ENCODE measurements around the gene LCN15. TPM values are rescaled to one million over a fixed set of nuclear protein-coding genes. Genes with fewer than 3 reads are reported as not detected.
"Not testable (repeated sequence)": the region's sequence is repeated elsewhere in the genome, so short reads cannot be mapped to it uniquely, and the experiment has no call there.

Gene LCN15
- total RNA-seq, 4 donors from 2014 or later, result not detected

- no peak overlapping the region for H3K4me3 ChIP-seq
- no peaks in the 10 kb centered on the region for H3K36me3 ChIP-seq
- no peak for ATAC-seq
- peaks cover 0 to 4% (median 0%) of the 10 kb centered on the region in 3 donors for H3K4me1 ChIP-seq
- WGBS, 2 donors (ENCODE audit: low coverage in 1 of 2), result 60% methylated on average over 1 of the region's 7 CpGs; no CpG with 5 or more reads in 1 of the 2 donors
- peaks cover 0 to 3% (median 0%) of the 10 kb centered on the region in 3 donors for H3K9me3 ChIP-seq
- no peak for TF ChIP-seq POLR2A (IDR thresholded peaks at IDR 0.05)
- TF ChIP-seq EP300 (IDR thresholded peaks at IDR 0.05), result no peak
- TF ChIP-seq POLR2AphosphoS5 (IDR thresholded peaks at IDR 0.05), result no peak
- TF ChIP-seq, protein P1, sequence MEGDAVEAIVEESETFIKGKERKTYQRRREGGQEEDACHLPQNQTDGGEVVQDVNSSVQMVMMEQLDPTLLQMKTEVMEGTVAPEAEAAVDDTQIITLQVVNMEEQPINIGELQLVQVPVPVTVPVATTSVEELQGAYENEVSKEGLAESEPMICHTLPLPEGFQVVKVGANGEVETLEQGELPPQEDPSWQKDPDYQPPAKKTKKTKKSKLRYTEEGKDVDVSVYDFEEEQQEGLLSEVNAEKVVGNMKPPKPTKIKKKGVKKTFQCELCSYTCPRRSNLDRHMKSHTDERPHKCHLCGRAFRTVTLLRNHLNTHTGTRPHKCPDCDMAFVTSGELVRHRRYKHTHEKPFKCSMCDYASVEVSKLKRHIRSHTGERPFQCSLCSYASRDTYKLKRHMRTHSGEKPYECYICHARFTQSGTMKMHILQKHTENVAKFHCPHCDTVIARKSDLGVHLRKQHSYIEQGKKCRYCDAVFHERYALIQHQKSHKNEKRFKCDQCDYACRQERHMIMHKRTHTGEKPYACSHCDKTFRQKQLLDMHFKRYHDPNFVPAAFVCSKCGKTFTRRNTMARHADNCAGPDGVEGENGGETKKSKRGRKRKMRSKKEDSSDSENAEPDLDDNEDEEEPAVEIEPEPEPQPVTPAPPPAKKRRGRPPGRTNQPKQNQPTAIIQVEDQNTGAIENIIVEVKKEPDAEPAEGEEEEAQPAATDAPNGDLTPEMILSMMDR (IDR thresholded peaks at IDR 0.05), result no peak
- no peak overlapping the region for H3K27ac ChIP-seq
- no peaks in the 10 kb centered on the region for H3K27me3 ChIP-seq
Measured at GRCh38 chr9:136773386-136774044, 9.2 kb upstream of the LCN15 start.

- H3K27ac ChIP-seq, result no peak overlapping the region
Measured at GRCh38 chr9:136771907-136772415, 7.6 kb upstream of the LCN15 start.

GRCh38 chr9:136769710-136770191 is 5.4 kb upstream of the LCN15 start:
- Histone ChIP-seq H3K27ac (no peak overlapping the region), H3K4me3 (no peak overlapping the region), H3K4me1 (peaks cover 0 to 4% (median 0%) of the 10 kb centered on the region in 3 donors), H3K27me3 (peaks cover 25% of the 10 kb centered on the region), H3K36me3 (no peaks in the 10 kb centered on the region), H3K9me3 (peaks cover 0 to 3% (median 0%) of the 10 kb centered on the region in 3 donors)
- no peak for ATAC-seq
- TF ChIP-seq EP300 (IDR thresholded peaks at IDR 0.05) (no peak), POLR2A (IDR thresholded peaks at IDR 0.05) (no peak), POLR2AphosphoS5 (IDR thresholded peaks at IDR 0.05) (no peak)
- TF ChIP-seq, protein P1 (IDR thresholded peaks at IDR 0.05), result peak in 3 of 4 experiments; percentile 13 to 62 (median 38)
- WGBS, 2 donors (ENCODE audit: low coverage in 1 of 2), result 20% methylated on average over 1 of the region's 16 CpGs; no CpG with 5 or more reads in 1 of the 2 donors

More at GRCh38 chr9:136771907-136772415, 7.6 kb upstream of the LCN15 start:
- no peak for ATAC-seq
- TF ChIP-seq POLR2AphosphoS5 (IDR thresholded peaks at IDR 0.05) (no peak), EP300 (IDR thresholded peaks at IDR 0.05) (no peak), POLR2A (IDR thresholded peaks at IDR 0.05) (no peak)
- TF ChIP-seq, protein P1 (IDR thresholded peaks at IDR 0.05), result no peak
- WGBS, 2 donors (ENCODE audit: low coverage in 1 of 2), result 43 to 100% methylated on average over 1 to 3 of the region's 3 CpGs
- Histone ChIP-seq H3K4me1 (peaks cover 0 to 4% (median 0%) of the 10 kb centered on the region in 3 donors), H3K4me3 (no peak overlapping the region), H3K27me3 (peaks cover 13% of the 10 kb centered on the region), H3K36me3 (no peaks in the 10 kb centered on the region), H3K9me3 (peaks cover 0 to 3% (median 0%) of the 10 kb centered on the region in 3 donors)

GRCh38 chr9:136766410-136767120 is 2.2 kb upstream of the LCN15 start:
- H3K27ac ChIP-seq, ATAC-seq, H3K4me3 ChIP-seq, H3K9me3 ChIP-seq, H3K36me3 ChIP-seq: not testable (repeated sequence)
- Histone ChIP-seq H3K27me3 (peaks cover 56% of the 10 kb centered on the region), H3K4me1 (peaks cover 0 to 11% (median 0%) of the 10 kb centered on the region in 3 donors)
- TF ChIP-seq, protein P1 (IDR thresholded peaks at IDR 0.05), result peak in 2 of 4 experiments; percentile 16 to 35
- WGBS, 2 donors (ENCODE audit: low coverage in 1 of 2), result 79 to 95% methylated on average over 6 to 10 of the region's 18 CpGs

- H3K4me3 ChIP-seq, H3K27ac ChIP-seq, ATAC-seq, H3K9me3 ChIP-seq, H3K36me3 ChIP-seq: not testable (repeated sequence)
- WGBS, 2 donors (ENCODE audit: low coverage in 1 of 2), result 76 to 80% methylated on average over 9 to 12 of the region's 14 CpGs
- Histone ChIP-seq H3K27me3 (peaks cover 58% of the 10 kb centered on the region), H3K4me1 (peaks cover 0 to 14% (median 0%) of the 10 kb centered on the region in 3 donors)
Measured at GRCh38 chr9:136765745-136766409, 1.6 kb upstream of the LCN15 start.

Data from gastroesophageal sphincter (tissue), 4 donors.